ENCODE measurements around the gene TMPRSS11F.

Gene TMPRSS11F

GRCh38 chr4:68148800-68149685 lies 19.4 kb upstream of the TMPRSS11F start:
- Histone ChIP-seq H3K4me1 (ENCODE audit: control insufficient read depth, insufficient read depth, low read length) (no peaks in the 10 kb centered on the region), H3K9ac (ENCODE audit: low read length) (no peak overlapping the region), H3K36me3 (ENCODE audit: control insufficient read depth, insufficient read depth, low read length, severe bottlenecking) (no peaks in the 10 kb centered on the region), H3K27me3 (replicated peaks; ENCODE audit: control insufficient read depth, insufficient read depth, low read length) (no peaks in the 10 kb centered on the region), H3K9me3 (ENCODE audit: control insufficient read depth, low read length) (peaks cover 17% of the 10 kb centered on the region), H3K4me3 (ENCODE audit: low read length) (no peak overlapping the region)
- no peak for DNase-seq (ENCODE audit: low read depth)

- Histone ChIP-seq H3K27me3 (replicated peaks; ENCODE audit: control insufficient read depth, insufficient read depth, low read length) (no peaks in the 10 kb centered on the region), H3K9ac (ENCODE audit: low read length) (no peak overlapping the region)
These were observed 17.4 kb upstream of the TMPRSS11F start for GRCh38 chr4:68147079-68147478.

GRCh38 chr4:68145261-68145660 lies 15.6 kb upstream of the TMPRSS11F start:
- Histone ChIP-seq H3K4me3 (ENCODE audit: low read length) (no peak overlapping the region), H3K36me3 (ENCODE audit: control insufficient read depth, insufficient read depth, low read length, severe bottlenecking) (no peaks in the 10 kb centered on the region), H3K27me3 (replicated peaks; ENCODE audit: control insufficient read depth, insufficient read depth, low read length) (no peaks in the 10 kb centered on the region), H3K9ac (ENCODE audit: low read length) (no peak overlapping the region), H3K9me3 (ENCODE audit: control insufficient read depth, low read length) (peaks cover 17% of the 10 kb centered on the region), H3K4me1 (ENCODE audit: control insufficient read depth, insufficient read depth, low read length) (no peaks in the 10 kb centered on the region)
- DNase-seq (ENCODE audit: low read depth): no peak

More at GRCh38 chr4:68147079-68147478, 17.4 kb upstream of the TMPRSS11F start:
- Histone ChIP-seq H3K4me3 (ENCODE audit: low read length) (no peak overlapping the region), H3K4me1 (ENCODE audit: control insufficient read depth, insufficient read depth, low read length) (no peaks in the 10 kb centered on the region), H3K36me3 (ENCODE audit: control insufficient read depth, insufficient read depth, low read length, severe bottlenecking) (no peaks in the 10 kb centered on the region), H3K9me3 (ENCODE audit: control insufficient read depth, low read length) (peaks cover 17% of the 10 kb centered on the region)
- no peak for DNase-seq (ENCODE audit: low read depth)

GRCh38 chr4:68141852-68142251 lies 12.2 kb upstream of the TMPRSS11F start:
- no peak overlapping the region for H3K4me3 ChIP-seq (ENCODE audit: low read length)
- no peak overlapping the region for H3K9ac ChIP-seq (ENCODE audit: low read length)
- H3K27me3 ChIP-seq (replicated peaks; ENCODE audit: control insufficient read depth, insufficient read depth, low read length): no peaks in the 10 kb centered on the region
- DNase-seq (ENCODE audit: low read depth): no peak
- no peaks in the 10 kb centered on the region for H3K4me1 ChIP-seq (ENCODE audit: control insufficient read depth, insufficient read depth, low read length)
- H3K9me3 ChIP-seq (ENCODE audit: control insufficient read depth, low read length): peaks cover 8% of the 10 kb centered on the region
- H3K36me3 ChIP-seq (ENCODE audit: control insufficient read depth, insufficient read depth, low read length, severe bottlenecking): no peaks in the 10 kb centered on the region

GRCh38 chr4:68132342-68132741 lies 2.7 kb upstream of the TMPRSS11F start:
- DNase-seq (ENCODE audit: low read depth): no peak
- no peak overlapping the region for H3K4me3 ChIP-seq (ENCODE audit: low read length)

GRCh38 chr4:68124262-68124661 lies 5.4 kb downstream of the TMPRSS11F start:
- no peak overlapping the region for H3K4me3 ChIP-seq (ENCODE audit: low read length)
- no peaks in the 10 kb centered on the region for H3K27me3 ChIP-seq (replicated peaks; ENCODE audit: control insufficient read depth, insufficient read depth, low read length)
- no peaks in the 10 kb centered on the region for H3K36me3 ChIP-seq (ENCODE audit: control insufficient read depth, insufficient read depth, low read length, severe bottlenecking)
- no peak for DNase-seq (ENCODE audit: low read depth)
- H3K9ac ChIP-seq (ENCODE audit: low read length): no peak overlapping the region
- H3K4me1 ChIP-seq (ENCODE audit: control insufficient read depth, insufficient read depth, low read length): no peaks in the 10 kb centered on the region
- H3K9me3 ChIP-seq (ENCODE audit: control insufficient read depth, low read length): peaks cover 3% of the 10 kb centered on the region

More at GRCh38 chr4:68132342-68132741, 2.7 kb upstream of the TMPRSS11F start:
- Histone ChIP-seq H3K9me3 (ENCODE audit: control insufficient read depth, low read length) (peaks cover 14% of the 10 kb centered on the region), H3K9ac (ENCODE audit: low read length) (no peak overlapping the region), H3K4me1 (ENCODE audit: control insufficient read depth, insufficient read depth, low read length) (no peaks in the 10 kb centered on the region), H3K27me3 (replicated peaks; ENCODE audit: control insufficient read depth, insufficient read depth, low read length) (no peaks in the 10 kb centered on the region), H3K36me3 (ENCODE audit: control insufficient read depth, insufficient read depth, low read length, severe bottlenecking) (no peaks in the 10 kb centered on the region)

- no peaks in the 10 kb centered on the region for H3K4me1 ChIP-seq (ENCODE audit: control insufficient read depth, insufficient read depth, low read length)
- no peak for DNase-seq (ENCODE audit: low read depth)
- no peak overlapping the region for H3K4me3 ChIP-seq (ENCODE audit: low read length)
- H3K27me3 ChIP-seq (replicated peaks; ENCODE audit: control insufficient read depth, insufficient read depth, low read length): no peaks in the 10 kb centered on the region
- no peak overlapping the region for H3K9ac ChIP-seq (ENCODE audit: low read length)
- no peaks in the 10 kb centered on the region for H3K36me3 ChIP-seq (ENCODE audit: control insufficient read depth, insufficient read depth, low read length, severe bottlenecking)
- peaks cover 3% of the 10 kb centered on the region for H3K9me3 ChIP-seq (ENCODE audit: control insufficient read depth, low read length)
These were observed 6.1 kb downstream of the TMPRSS11F start for GRCh38 chr4:68123525-68123924.

- no peak overlapping the region for H3K4me3 ChIP-seq (ENCODE audit: low read length)
- no peaks in the 10 kb centered on the region for H3K27me3 ChIP-seq (replicated peaks; ENCODE audit: control insufficient read depth, insufficient read depth, low read length)
- peaks cover 5% of the 10 kb centered on the region for H3K9me3 ChIP-seq (ENCODE audit: control insufficient read depth, low read length)
- no peak overlapping the region for H3K9ac ChIP-seq (ENCODE audit: low read length)
- H3K36me3 ChIP-seq (ENCODE audit: control insufficient read depth, insufficient read depth, low read length, severe bottlenecking): no peaks in the 10 kb centered on the region
- DNase-seq (ENCODE audit: low read depth): no peak
- H3K4me1 ChIP-seq (ENCODE audit: control insufficient read depth, insufficient read depth, low read length): no peaks in the 10 kb centered on the region
These were observed 9.7 kb downstream of the TMPRSS11F start for GRCh38 chr4:68119921-68120320.

GRCh38 chr4:68110441-68110840 lies 19.2 kb downstream of the TMPRSS11F start:
- DNase-seq (ENCODE audit: low read depth): no peak
- H3K36me3 ChIP-seq (ENCODE audit: control insufficient read depth, insufficient read depth, low read length, severe bottlenecking): no peaks in the 10 kb centered on the region
- no peaks in the 10 kb centered on the region for H3K4me1 ChIP-seq (ENCODE audit: control insufficient read depth, insufficient read depth, low read length)
- no peaks in the 10 kb centered on the region for H3K27me3 ChIP-seq (replicated peaks; ENCODE audit: control insufficient read depth, insufficient read depth, low read length)
- peaks cover 2% of the 10 kb centered on the region for H3K9me3 ChIP-seq (ENCODE audit: control insufficient read depth, low read length)
- H3K9ac ChIP-seq (ENCODE audit: low read length): no peak overlapping the region
- no peak overlapping the region for H3K4me3 ChIP-seq (ENCODE audit: low read length)

GRCh38 chr4:68109868-68110267 lies 19.8 kb downstream of the TMPRSS11F start:
- Histone ChIP-seq H3K9ac (ENCODE audit: low read length) (no peak overlapping the region), H3K36me3 (ENCODE audit: control insufficient read depth, insufficient read depth, low read length, severe bottlenecking) (no peaks in the 10 kb centered on the region), H3K9me3 (ENCODE audit: control insufficient read depth, low read length) (no peaks in the 10 kb centered on the region), H3K4me1 (ENCODE audit: control insufficient read depth, insufficient read depth, low read length) (no peaks in the 10 kb centered on the region), H3K27me3 (replicated peaks; ENCODE audit: control insufficient read depth, insufficient read depth, low read length) (no peaks in the 10 kb centered on the region), H3K4me3 (ENCODE audit: low read length) (no peak overlapping the region)
- DNase-seq (ENCODE audit: low read depth): no peak

- Histone ChIP-seq H3K4me3 (ENCODE audit: low read length) (no peak overlapping the region), H3K4me1 (ENCODE audit: control insufficient read depth, insufficient read depth, low read length) (no peaks in the 10 kb centered on the region), H3K27me3 (replicated peaks; ENCODE audit: control insufficient read depth, insufficient read depth, low read length) (no peaks in the 10 kb centered on the region), H3K36me3 (ENCODE audit: control insufficient read depth, insufficient read depth, low read length, severe bottlenecking) (no peaks in the 10 kb centered on the region), H3K9ac (ENCODE audit: low read length) (no peak overlapping the region), H3K9me3 (ENCODE audit: control insufficient read depth, low read length) (peaks cover 17% of the 10 kb centered on the region)
- no peak for DNase-seq (ENCODE audit: low read depth)
These were observed 46.9 kb downstream of the TMPRSS11F start for GRCh38 chr4:68082758-68083157.

Data from adipocyte (in vitro differentiated cells).